HG02588 (cell line): ENCODE data around the gene MSANTD1.
"Not testable (repeated sequence)": the region's sequence is repeated elsewhere in the genome, so short reads cannot be mapped to it uniquely, and the experiment has no call there.

Source experiments
- ATAC-seq: cut with Tn5 transposase; IDR thresholded peaks from one replicate; pipeline ENCODE4 v1.9.1; 2021; ENCODE audit warnings: mild to moderate bottlenecking, moderate library complexity; ENCODE audit not compliant: unreplicated experiment

Gene MSANTD1

GRCh38 chr4:3300882-3301281 is 51.9 kb downstream of the MSANTD1 start:
- ATAC-seq = not testable (repeated sequence)

GRCh38 chr4:3301450-3302172 is 52.7 kb downstream of the MSANTD1 start:
- no peak for ATAC-seq

GRCh38 chr4:3302173-3302785 is 53.3 kb downstream of the MSANTD1 start:
- no peak for ATAC-seq

- ATAC-seq = no peak
Observed at GRCh38 chr4:3302786-3303564, 54.0 kb downstream of the MSANTD1 start.

GRCh38 chr4:3303565-3303824 is 54.5 kb downstream of the MSANTD1 start:
- ATAC-seq = no peak

- ATAC-seq = no peak
Observed at GRCh38 chr4:3303923-3304710, 55.2 kb downstream of the MSANTD1 start.

GRCh38 chr4:3304831-3305609 is 56.1 kb downstream of the MSANTD1 start:
- ATAC-seq = no peak

- ATAC-seq = no peak
Observed at GRCh38 chr4:3305610-3306371, 56.8 kb downstream of the MSANTD1 start.
